K562 (cell line): Measurements from ENCODE around the gene PLCB3. TPM values are rescaled to one million over a fixed set of nuclear protein-coding genes. Genes with fewer than 3 reads are reported as not detected.
A peak's percentile ranks its signal among the peaks of the same experiment; 100 is the strongest.

Source experiments
- BACH1 ChIP-seq: fragments of 200-800 bp; sonication (Bioruptor generic); IDR thresholded peaks from 2 replicates; pipeline ENCODE4 v1.6.1; 2016; ENCODE audit warnings: missing genetic modification characterization, missing compliant biosample characterization
- BRD9 ChIP-seq: fragments of 450-650 bp; IDR thresholded peaks from 2 replicates; pipeline ENCODE4 v1.6.1; 2018; ENCODE audit warnings: low read depth; ENCODE audit not compliant: partially characterized antibody
- CBX1 ChIP-seq: sonication (generic); IDR thresholded peaks from 2 replicates; pipeline ENCODE4 v1.6.1; 2016; ENCODE audit warnings: antibody characterized with exemption, low read depth, mild to moderate bottlenecking
- CEBPZ ChIP-seq: fragments of 150-350 bp; IDR thresholded peaks from 2 replicates; pipeline ENCODE4 v1.6.1; 2014; ENCODE audit warnings: low read depth, mild to moderate bottlenecking, low read length, borderline replicate concordance
- DNMT1 ChIP-seq: fragments of 450-650 bp; IDR thresholded peaks from 2 replicates; pipeline ENCODE4 v1.6.1; 2016; ENCODE audit warnings: antibody characterized with exemption, mild to moderate bottlenecking
- FOXK2 ChIP-seq, 2 experiments: fragments of 450-650 bp; IDR thresholded peaks in 1 of 2; conservative IDR thresholded peaks in 1 of 2; 2 replicates each; pipeline ENCODE4 v1.6.1; 2016; ENCODE audit warnings: low read depth in 2 of 2, mild to moderate bottlenecking in 1 of 2
- MBD1 ChIP-seq: fragments of 250-450 bp; sonication (Bioruptor Pico); IDR thresholded peaks from 2 replicates; pipeline ENCODE4 v1.8.0; 2022; ENCODE audit warnings: inconsistent platforms
- MEIS2 ChIP-seq: fragments of 450-650 bp; IDR thresholded peaks from 2 replicates; pipeline ENCODE4 v1.6.1; 2014; ENCODE audit warnings: mild to moderate bottlenecking; ENCODE audit not compliant: partially characterized antibody
- MTA1 ChIP-seq: fragments of 450-650 bp; IDR thresholded peaks from 2 replicates; pipeline ENCODE4 v1.6.1; 2017; ENCODE audit warnings: borderline replicate concordance
- MYC ChIP-seq, 2 experiments: fragments of 250-450 bp in 1 of 2; sonication (Bioruptor Pico) in 1 of 2; IDR thresholded peaks; 2 replicates each; pipeline versions ENCODE4 v1.5.1 to v1.6.1; 2012 to 2021; ENCODE audit warnings: low read depth in 2 of 2, borderline replicate concordance in 1 of 2, improper control_type of control experiment in 1 of 2, low read length in 1 of 2, mild to moderate bottlenecking in 1 of 2, moderate library complexity in 1 of 2
- NFYB ChIP-seq: IDR thresholded peaks from 2 replicates; pipeline ENCODE4 v1.6.1; 2011; ENCODE audit warnings: mild to moderate bottlenecking, moderate library complexity; ENCODE audit not compliant: insufficient read length; ENCODE audit errors: extremely low read depth
- NRF1 ChIP-seq, 2 experiments: fragments of 450-650 bp; IDR thresholded peaks in 1 of 2; conservative IDR thresholded peaks in 1 of 2; 2 replicates each; pipeline ENCODE4 v1.6.1; 2014; ENCODE audit warnings: mild to moderate bottlenecking in 2 of 2
- PTBP1 ChIP-seq: fragments of 200-400 bp; formaldehyde crosslinking; IDR thresholded peaks from 2 replicates; pipeline ENCODE4 v1.6.1; 2017; ENCODE audit warnings: low read depth, low read length
- RBM14 ChIP-seq: fragments of 200-400 bp; formaldehyde crosslinking; IDR thresholded peaks from 2 replicates; pipeline ENCODE4 v1.6.1; 2018; ENCODE audit warnings: low read depth, mild to moderate bottlenecking, low read length, moderate library complexity, borderline replicate concordance; ENCODE audit not compliant: insufficient read depth
- RCOR1 ChIP-seq, 2 experiments: IDR thresholded peaks; 2 replicates each; pipeline ENCODE4 v1.6.1; 2012; ENCODE audit warnings: low read depth in 2 of 2, low read length in 2 of 2, borderline replicate concordance in 1 of 2, improper control_type of control experiment in 1 of 2
- SIN3B ChIP-seq: fragments of 450-650 bp; IDR thresholded peaks from 2 replicates; pipeline ENCODE4 v1.6.1; 2017; ENCODE audit warnings: low read depth, mild to moderate bottlenecking, moderate library complexity
- SP2 ChIP-seq: IDR thresholded peaks from 2 replicates; pipeline ENCODE4 v1.6.1; 2011; ENCODE audit warnings: mild to moderate bottlenecking, low read depth, low read length, moderate library complexity; ENCODE audit not compliant: poor library complexity, severe bottlenecking; ENCODE audit errors: extremely low read depth
- TCFL5 ChIP-seq: fragments of 250-450 bp; sonication (Bioruptor Pico); conservative IDR thresholded peaks from 2 replicates; pipeline ENCODE4 v1.6.1; 2021; ENCODE audit warnings: mild to moderate bottlenecking, moderate library complexity, matching md5 sums
- TSC22D4 ChIP-seq: fragments of 450-650 bp; IDR thresholded peaks from 2 replicates; pipeline ENCODE4 v1.6.1; 2016; ENCODE audit warnings: missing genetic modification characterization, missing biosample characterization, control low read depth
- ZFP1 ChIP-seq: fragments of 450-650 bp; formaldehyde crosslinking; IDR thresholded peaks from 2 replicates; pipeline ENCODE4 v1.4.0; 2020; ENCODE audit warnings: mild to moderate bottlenecking, mixed read lengths
- ZNF253 ChIP-seq: fragments of 250-450 bp; sonication (Bioruptor Pico); conservative IDR thresholded peaks from 2 replicates; pipeline ENCODE4 v1.6.1; 2021; ENCODE audit warnings: mild to moderate bottlenecking
- ZNF41 ChIP-seq: fragments of 250-450 bp; sonication (Bioruptor Pico); conservative IDR thresholded peaks from 2 replicates; pipeline ENCODE4 v1.4.0; 2020; ENCODE audit warnings: mild to moderate bottlenecking
- ZNF717 ChIP-seq: fragments of 250-450 bp; sonication (Bioruptor Pico); IDR thresholded peaks from 2 replicates; pipeline ENCODE4 v1.5.0; 2021
- ZNF77 ChIP-seq: fragments of 250-450 bp; sonication (Bioruptor Pico); IDR thresholded peaks from 2 replicates; pipeline ENCODE4 v1.5.0; 2020
- ZNF79 ChIP-seq: fragments of 250-450 bp; sonication (Bioruptor Pico); IDR thresholded peaks from 2 replicates; pipeline ENCODE4 v1.4.0; 2020; ENCODE audit warnings: low read depth, mild to moderate bottlenecking, moderate library complexity
- polyA plus RNA-seq, 8 experiments: library from polyadenylated mRNA; depleted of rRNA in 4 of 8; stranded (reverse) in 5 of 8; unstranded in 3 of 8; fragments of >200 nt; fragmentation: Nextera tagmentation in 2 of 8; fragmentation: Illumina TruSeq in 1 of 8; extraction: Ambion mirVana in 2 of 8; extraction: Trizol in 1 of 8; gene quantifications; 2 replicates each; pipeline versions ENCODE4 v1.2.1 to v1.2.3, GENCODE V29; 2011 to 2014; ENCODE audit warnings: inconsistent platforms in 1 of 8, missing spikeins in 1 of 8
- total RNA-seq, 7 experiments: library from RNA; depleted of rRNA in 6 of 7; stranded (reverse); fragments of >200 nt in 6 of 7; fragmentation: Illumina TruSeq in 2 of 7; extraction: Trizol in 2 of 7; gene quantifications; 2 replicates each; pipeline versions ENCODE4 v1.2.1 to v1.2.3, GENCODE V29; 2011 to 2021; ENCODE audit warnings: low replicate concordance in 1 of 7

The PLCB3 gene
- total and polyA plus RNA-seq, 9 of the 15 experiments (the other 6 are each of a cell fraction or from before 2014, with no cell fraction given), result 0.31 to 44.8 (median 14.6) TPM

- no peak for TF ChIP-seq MEIS2
- no peak for TF ChIP-seq DNMT1
- TF ChIP-seq ZNF253 (CRISPR knock-in tag), result no peak
- TF ChIP-seq RCOR1 (IDR thresholded peaks at IDR 0.05; ENCODE audit: borderline replicate concordance in 1 of 2, low read depth in 2 of 2, low read length in 2 of 2), result no peak
- TF ChIP-seq TSC22D4 (tag), result no peak
- TF ChIP-seq CEBPZ, result no peak
- 0 out of 2 replicates have a peak, but pooled peaks have one; percentile 67 for TF ChIP-seq RBM14
- TF ChIP-seq PTBP1, result no peak
- TF ChIP-seq ZFP1, result no peak
- TF ChIP-seq NRF1 (conservative IDR thresholded peaks at IDR 0.05 in 1 of 2, IDR thresholded peaks at IDR 0.05 in 1 of 2), result no peak
- no peak for TF ChIP-seq ZNF79
- no peak for TF ChIP-seq MTA1
- TF ChIP-seq ZNF77 (CRISPR knock-in tag), result 0 out of 2 replicates have a peak, but pooled peaks have one; percentile 54
- no peak for TF ChIP-seq ZNF41
- TF ChIP-seq MBD1 (CRISPR knock-in tag), result no peak
- TF ChIP-seq ZNF717 (CRISPR knock-in tag), result no peak
- peak; percentile 33 for TF ChIP-seq SP2
- TF ChIP-seq SIN3B, result peak; percentile 82; the same call in 1 of the 2 replicates
- TF ChIP-seq BRD9, result no peak
- peak; percentile 78 for TF ChIP-seq MYC (IDR thresholded peaks at IDR 0.05; ENCODE audit: low read depth, low read length)
- TF ChIP-seq MYC (CRISPR knock-in tag; IDR thresholded peaks at IDR 0.05; ENCODE audit: borderline replicate concordance, low read depth), result peak; percentile 57; the same call in 1 of the 2 replicates
- TF ChIP-seq CBX1, result no peak
- TF ChIP-seq TCFL5 (CRISPR knock-in tag), result no peak
- TF ChIP-seq FOXK2 (conservative IDR thresholded peaks at IDR 0.05 in 1 of 2, IDR thresholded peaks at IDR 0.05 in 1 of 2; ENCODE audit: low read depth in 2 of 2), result no peak
- TF ChIP-seq NFYB, result peak; percentile 80
- TF ChIP-seq BACH1 (tag), result no peak
Measured at GRCh38 chr11:64317325-64317960, 66.1 kb downstream of the PLCB3 start, which contains the start of gene TRMT112 (continued).
